ENCODE data around the gene MT2A. TPM values are rescaled to one million over a fixed set of nuclear protein-coding genes. Genes with fewer than 3 reads are reported as not detected.

Gene MT2A
- total and polyA plus RNA-seq, 2 experiments from 2014 or later = 70.3 to 1,143 TPM

DNA sequence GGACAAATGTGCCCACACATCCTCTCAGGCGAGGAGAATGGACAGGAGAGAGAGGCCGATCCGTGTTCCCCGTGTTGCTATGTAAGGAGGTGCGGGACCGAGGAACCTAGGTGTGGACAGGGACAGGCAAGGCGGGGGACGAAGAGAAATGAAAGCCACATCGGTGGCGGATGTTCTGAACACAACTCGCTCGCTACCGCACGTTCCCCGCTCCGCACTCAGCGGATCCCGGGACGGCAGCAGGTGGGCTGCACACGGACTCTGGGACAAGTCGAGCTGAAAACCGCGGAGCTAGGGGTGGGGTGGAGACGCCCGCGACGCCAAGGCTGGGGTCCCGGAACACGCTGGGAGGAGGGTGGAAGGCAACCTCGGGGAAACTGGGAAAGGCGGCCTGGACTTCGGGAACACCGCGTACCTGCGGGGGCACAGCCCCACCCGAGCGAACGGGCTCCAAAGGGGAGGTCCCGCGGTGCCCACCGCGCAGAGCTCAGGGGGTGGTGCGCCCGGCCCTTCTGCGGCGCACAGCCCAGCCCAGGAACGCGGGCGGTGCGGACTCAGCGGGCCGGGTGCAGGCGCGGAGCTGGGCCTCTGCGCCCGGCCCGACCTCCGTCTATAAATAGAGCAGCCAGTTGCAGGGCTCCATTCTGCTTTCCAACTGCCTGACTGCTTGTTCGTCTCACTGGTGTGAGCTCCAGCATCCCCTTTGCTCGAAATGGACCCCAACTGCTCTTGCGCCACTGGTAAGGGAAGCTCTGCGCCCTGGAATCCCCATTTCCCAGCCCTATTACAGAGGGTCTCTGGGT is 17.0 kb downstream of the MT2A start, which contains the start of gene MT1E:
Gene MT1E (plus strand): TSS at position 642 of the 803 bp plus-strand sequence. CDS start 71 bp downstream, at position 713.
- peaks cover 4% of the 10 kb centered on the region for H3K4me1 ChIP-seq (ENCODE audit: insufficient read depth)
- H2AFZ ChIP-seq = peak within 1 kb of the TSS; percentile 73
- H3K9me3 ChIP-seq (ENCODE audit: low read depth) = no peaks in the 10 kb centered on the region
- H3K9me2 ChIP-seq (replicated peaks; ENCODE audit: insufficient read depth) = no peaks in the 10 kb centered on the region
- no peaks in the 10 kb centered on the region for H3K79me2 ChIP-seq
- H3K27me3 ChIP-seq = peaks cover 41% of the 10 kb centered on the region
- peak; percentile 82 for DNase-seq (ENCODE audit: low spot score)
- H3K27ac ChIP-seq = peak within 1 kb of the TSS; percentile 34
- H4K20me1 ChIP-seq (ENCODE audit: insufficient read depth, poor library complexity, severe bottlenecking) = no peaks in the 10 kb centered on the region
- peak within 1 kb of the TSS; percentile 97 for H3K4me2 ChIP-seq
- no peaks in the 10 kb centered on the region for H3K36me3 ChIP-seq (replicated peaks; ENCODE audit: insufficient read depth, low read depth)
- TF ChIP-seq, protein P1, sequence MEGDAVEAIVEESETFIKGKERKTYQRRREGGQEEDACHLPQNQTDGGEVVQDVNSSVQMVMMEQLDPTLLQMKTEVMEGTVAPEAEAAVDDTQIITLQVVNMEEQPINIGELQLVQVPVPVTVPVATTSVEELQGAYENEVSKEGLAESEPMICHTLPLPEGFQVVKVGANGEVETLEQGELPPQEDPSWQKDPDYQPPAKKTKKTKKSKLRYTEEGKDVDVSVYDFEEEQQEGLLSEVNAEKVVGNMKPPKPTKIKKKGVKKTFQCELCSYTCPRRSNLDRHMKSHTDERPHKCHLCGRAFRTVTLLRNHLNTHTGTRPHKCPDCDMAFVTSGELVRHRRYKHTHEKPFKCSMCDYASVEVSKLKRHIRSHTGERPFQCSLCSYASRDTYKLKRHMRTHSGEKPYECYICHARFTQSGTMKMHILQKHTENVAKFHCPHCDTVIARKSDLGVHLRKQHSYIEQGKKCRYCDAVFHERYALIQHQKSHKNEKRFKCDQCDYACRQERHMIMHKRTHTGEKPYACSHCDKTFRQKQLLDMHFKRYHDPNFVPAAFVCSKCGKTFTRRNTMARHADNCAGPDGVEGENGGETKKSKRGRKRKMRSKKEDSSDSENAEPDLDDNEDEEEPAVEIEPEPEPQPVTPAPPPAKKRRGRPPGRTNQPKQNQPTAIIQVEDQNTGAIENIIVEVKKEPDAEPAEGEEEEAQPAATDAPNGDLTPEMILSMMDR (IDR thresholded peaks at IDR 0.05; ENCODE audit: poor library complexity) = no peak
- TF ChIP-seq EZH2phosphoT487 (IDR thresholded peaks at IDR 0.05; ENCODE audit: low read depth, severe bottlenecking, unreplicated experiment) (no peak), EZH2 (IDR thresholded peaks at IDR 0.05; ENCODE audit: borderline replicate concordance) (peak; percentile 89)
- 6% methylated on average over 42 of the region's 62 CpGs for WGBS (ENCODE audit: low lambda C conversion rate, missing lambda C conversion rate)
- H3K4me3 ChIP-seq = peak within 1 kb of the TSS; percentile 44

DNA sequence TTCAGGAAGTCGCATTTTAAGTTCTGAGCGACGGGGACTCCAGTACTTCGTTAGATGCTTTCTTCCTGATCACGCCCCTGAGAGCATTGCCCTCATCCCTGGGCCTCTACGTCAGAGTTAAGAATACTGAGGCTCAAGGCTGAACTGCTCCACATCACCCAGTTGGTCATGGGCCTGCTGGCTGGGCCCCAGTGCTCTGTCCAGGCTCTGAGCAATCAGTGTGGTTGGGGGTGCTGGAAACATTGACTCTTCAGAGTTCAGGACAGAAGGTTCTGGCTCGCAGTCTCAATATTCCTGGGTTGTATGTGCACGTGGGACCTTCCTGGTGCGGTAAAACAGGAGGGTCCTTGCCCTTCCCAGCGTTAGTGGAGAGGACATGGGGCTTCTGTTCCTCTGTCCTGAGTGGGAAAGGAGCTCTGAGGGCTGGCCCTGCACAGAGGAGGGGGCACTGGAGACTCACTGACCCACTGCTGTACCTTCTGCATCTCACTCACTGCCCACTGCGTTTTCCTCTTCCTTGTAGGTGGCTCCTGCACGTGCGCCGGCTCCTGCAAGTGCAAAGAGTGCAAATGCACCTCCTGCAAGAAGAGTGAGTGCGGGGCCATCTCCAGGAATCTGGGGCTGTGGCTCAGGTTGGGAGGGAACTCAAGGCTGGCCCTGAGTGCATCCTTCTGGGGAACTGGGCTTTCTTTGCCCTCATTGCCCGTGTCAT is 17.7 kb downstream of the MT2A start:
- DNase-seq (ENCODE audit: low spot score) = peak; percentile 50
- Histone ChIP-seq H3K4me3 (no peak overlapping the region), H3K4me2 (peak overlapping the region; percentile 97), H3K36me3 (replicated peaks; ENCODE audit: insufficient read depth, low read depth) (no peaks in the 10 kb centered on the region), H2AFZ (no peak overlapping the region), H3K9me2 (replicated peaks; ENCODE audit: insufficient read depth) (no peaks in the 10 kb centered on the region), H3K9me3 (ENCODE audit: low read depth) (no peaks in the 10 kb centered on the region), H3K27me3 (peaks cover 49% of the 10 kb centered on the region), H3K79me2 (no peaks in the 10 kb centered on the region), H4K20me1 (ENCODE audit: insufficient read depth, poor library complexity, severe bottlenecking) (no peaks in the 10 kb centered on the region), H3K27ac (peak overlapping the region; percentile 34), H3K4me1 (ENCODE audit: insufficient read depth) (peaks cover 4% of the 10 kb centered on the region)
- 36% methylated on average over 16 of the region's 16 CpGs for WGBS (ENCODE audit: low lambda C conversion rate, missing lambda C conversion rate)
- TF ChIP-seq EZH2 (IDR thresholded peaks at IDR 0.05; ENCODE audit: borderline replicate concordance) = no peak
- TF ChIP-seq EZH2phosphoT487 (IDR thresholded peaks at IDR 0.05; ENCODE audit: low read depth, severe bottlenecking, unreplicated experiment) = no peak
- TF ChIP-seq, protein P1 (IDR thresholded peaks at IDR 0.05; ENCODE audit: poor library complexity) = no peak

DNA sequence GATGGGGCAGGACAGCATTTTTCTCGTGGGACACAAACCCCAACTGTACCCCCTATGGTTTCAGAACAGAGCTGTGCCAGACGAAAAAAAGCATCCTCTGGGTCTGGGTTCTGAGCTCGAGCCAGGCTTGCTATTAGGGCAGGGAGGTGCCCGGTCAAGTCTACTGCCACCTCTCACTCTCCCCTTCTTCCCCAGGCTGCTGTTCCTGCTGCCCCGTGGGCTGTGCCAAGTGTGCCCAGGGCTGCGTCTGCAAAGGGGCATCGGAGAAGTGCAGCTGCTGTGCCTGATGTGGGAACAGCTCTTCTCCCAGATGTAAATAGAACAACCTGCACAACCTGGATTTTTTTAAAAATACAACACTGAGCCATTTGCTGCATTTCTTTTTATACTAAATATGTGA is 18.3 kb downstream of the MT2A start:
- 57% methylated on average over 7 of the region's 7 CpGs for WGBS (ENCODE audit: low lambda C conversion rate, missing lambda C conversion rate)
- DNase-seq (ENCODE audit: low spot score) = no peak

More for the DNA sequence above, 18.3 kb downstream of the MT2A start:
- Histone ChIP-seq H3K4me3 (no peak overlapping the region), H3K9me2 (replicated peaks; ENCODE audit: insufficient read depth) (no peaks in the 10 kb centered on the region), H3K4me1 (ENCODE audit: insufficient read depth) (peaks cover 4% of the 10 kb centered on the region), H3K9me3 (ENCODE audit: low read depth) (no peaks in the 10 kb centered on the region), H3K27me3 (peaks cover 54% of the 10 kb centered on the region), H3K4me2 (peak overlapping the region; percentile 97), H2AFZ (no peak overlapping the region), H4K20me1 (ENCODE audit: insufficient read depth, poor library complexity, severe bottlenecking) (no peaks in the 10 kb centered on the region), H3K36me3 (replicated peaks; ENCODE audit: insufficient read depth, low read depth) (no peaks in the 10 kb centered on the region), H3K79me2 (no peaks in the 10 kb centered on the region), H3K27ac (no peak overlapping the region)
- TF ChIP-seq, protein P1 (IDR thresholded peaks at IDR 0.05; ENCODE audit: poor library complexity) = no peak
- TF ChIP-seq EZH2phosphoT487 (IDR thresholded peaks at IDR 0.05; ENCODE audit: low read depth, severe bottlenecking, unreplicated experiment) (no peak), EZH2 (IDR thresholded peaks at IDR 0.05; ENCODE audit: borderline replicate concordance) (no peak)
